Midbrain (tissue), 1 donor: Measurements from ENCODE around the gene OR2F1.

Experiments
- DNase-seq: peaks from one replicate; lab custom pipeline; 2025; lab: John Stamatoyannopoulos, UW

The OR2F1 gene

GRCh38 chr7:143954544-143954943, at the start of gene OR2F1:
OR2F1 (plus strand) TSS chr7:143954844; CDS start chr7:143959971, 5,127 bp downstream.
- DNase-seq: no peak

- DNase-seq: no peak
Measured at GRCh38 chr7:143905509-143905908, 49.1 kb upstream of the OR2F1 start.

- DNase-seq: no peak
Measured at GRCh38 chr7:143906151-143906550, 48.5 kb upstream of the OR2F1 start.

GRCh38 chr7:143906895-143907294, 47.7 kb upstream of the OR2F1 start:
- DNase-seq: no peak

GRCh38 chr7:143908120-143908519, 46.5 kb upstream of the OR2F1 start:
- no peak for DNase-seq

- no peak for DNase-seq
Measured at GRCh38 chr7:143909863-143910262, 44.8 kb upstream of the OR2F1 start.

- no peak for DNase-seq
Measured at GRCh38 chr7:143910473-143911248, 44.0 kb upstream of the OR2F1 start.

- no peak for DNase-seq
Measured at GRCh38 chr7:143913945-143914615, 40.6 kb upstream of the OR2F1 start.

GRCh38 chr7:143914938-143915652, 39.5 kb upstream of the OR2F1 start:
- no peak for DNase-seq

GRCh38 chr7:143924851-143925250, 29.8 kb upstream of the OR2F1 start:
- no peak for DNase-seq

GRCh38 chr7:143929224-143929920, 25.3 kb upstream of the OR2F1 start:
- DNase-seq: no peak

- DNase-seq: no peak
Measured at GRCh38 chr7:143931739-143932138, 22.9 kb upstream of the OR2F1 start.

- DNase-seq: no peak
Measured at GRCh38 chr7:143934526-143935325, 19.9 kb upstream of the OR2F1 start, which contains the start of gene OR2F2. OR2F2 (plus strand) TSS chr7:143935233; CDS start chr7:143935233, 0 bp downstream.

GRCh38 chr7:143936087-143937009, 18.3 kb upstream of the OR2F1 start:
- no peak for DNase-seq

- no peak for DNase-seq
Measured at GRCh38 chr7:143938379-143939243, 16.0 kb upstream of the OR2F1 start.

- no peak for DNase-seq
Measured at GRCh38 chr7:143945423-143945822, 9.2 kb upstream of the OR2F1 start.

- DNase-seq: no peak
Measured at GRCh38 chr7:143947111-143947510, 7.5 kb upstream of the OR2F1 start.

GRCh38 chr7:143948733-143949132, 5.9 kb upstream of the OR2F1 start:
- no peak for DNase-seq

GRCh38 chr7:143953421-143953820, 1.2 kb upstream of the OR2F1 start:
- no peak for DNase-seq
